GM18873 (cell line): Measurements from ENCODE around the gene CMIP.
"Not testable (repeated sequence)": the region's sequence is repeated elsewhere in the genome, so short reads cannot be mapped to it uniquely, and the experiment has no call there.

ENCODE experiments used
- ATAC-seq: cut with Tn5 transposase; IDR thresholded peaks from one replicate; pipeline ENCODE4 v1.9.1; 2021; ENCODE audit warnings: mild to moderate bottlenecking, moderate library complexity, moderate number of reproducible peaks; ENCODE audit not compliant: unreplicated experiment, low FRiP score

CMIP gene

GRCh38 chr16:81688839-81689238 lies 244.2 kb downstream of the CMIP start:
- ATAC-seq: not testable (repeated sequence)

DNA sequence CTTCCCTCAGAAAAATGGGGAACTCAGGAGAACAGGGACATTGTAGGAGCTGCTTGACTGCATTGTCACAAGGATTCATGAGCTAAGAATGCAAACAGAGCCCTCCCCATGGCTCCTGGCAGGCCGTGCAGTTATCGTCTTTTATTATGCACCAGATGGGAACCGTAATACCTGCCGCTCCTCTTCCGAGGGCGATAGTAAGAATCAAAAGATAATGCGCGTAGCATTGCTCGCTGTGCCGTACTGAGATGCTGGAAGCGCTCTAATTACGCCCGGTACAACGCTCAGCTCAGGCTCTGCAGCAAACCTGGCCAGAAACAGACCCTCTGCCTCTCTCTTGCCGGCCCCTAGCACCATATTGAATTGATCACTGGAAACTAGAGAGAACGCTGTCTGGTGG lies 247.4 kb downstream of the CMIP start:
- no peak for ATAC-seq

DNA sequence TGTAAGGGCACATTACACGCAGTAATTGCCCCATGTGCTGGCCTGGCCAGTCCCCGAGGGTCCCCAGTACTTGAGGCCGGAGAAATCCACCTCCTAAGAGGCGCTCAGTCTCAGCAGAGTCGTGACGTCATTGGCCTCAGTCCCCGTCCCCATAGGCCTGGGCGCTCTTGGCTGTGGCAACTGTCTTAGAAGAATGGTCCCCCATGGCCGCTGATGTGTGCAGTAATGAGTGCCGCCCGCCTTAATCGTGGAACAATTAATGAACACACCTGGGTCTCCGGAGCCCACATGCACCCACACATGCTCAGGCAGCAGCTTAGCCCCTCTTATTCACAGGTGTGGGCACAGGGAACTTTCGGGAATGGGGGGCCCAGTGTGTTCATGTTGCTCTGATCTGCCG lies 248.0 kb downstream of the CMIP start:
- ATAC-seq: no peak

DNA sequence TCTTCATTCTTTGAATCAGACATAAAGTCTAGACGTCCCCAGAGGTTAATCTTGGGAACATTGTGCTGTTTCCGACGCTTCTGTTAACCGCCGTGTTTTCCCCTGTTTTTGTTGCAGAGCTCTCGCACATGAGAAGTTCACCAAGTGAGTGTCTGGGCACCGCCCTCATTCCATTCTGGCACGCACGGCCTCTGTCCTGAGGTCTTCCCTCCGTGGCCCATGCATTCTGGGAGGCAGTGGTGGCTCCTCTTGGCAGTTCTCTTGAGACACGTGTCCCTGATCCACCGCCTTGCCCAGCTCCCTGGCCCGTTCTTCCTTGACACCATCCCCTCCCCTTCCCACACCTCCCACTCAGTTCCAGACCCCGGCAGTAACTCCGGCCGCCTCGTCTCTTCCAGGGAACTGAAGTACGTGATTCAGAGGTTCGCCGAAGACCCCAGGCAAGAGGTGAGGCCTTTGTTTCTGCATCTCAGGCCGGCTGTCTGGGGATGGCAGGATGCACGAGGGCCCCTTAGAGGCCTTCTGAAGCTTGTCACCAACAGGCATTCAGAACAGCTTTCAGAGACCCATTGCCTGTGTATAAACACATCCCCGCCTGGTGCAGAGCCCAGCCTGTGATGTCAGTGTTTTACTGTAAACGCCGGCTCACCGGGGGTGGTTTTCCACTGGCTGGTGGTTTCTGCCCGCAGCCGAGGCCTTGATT lies 248.6 kb downstream of the CMIP start:
- no peak for ATAC-seq

DNA sequence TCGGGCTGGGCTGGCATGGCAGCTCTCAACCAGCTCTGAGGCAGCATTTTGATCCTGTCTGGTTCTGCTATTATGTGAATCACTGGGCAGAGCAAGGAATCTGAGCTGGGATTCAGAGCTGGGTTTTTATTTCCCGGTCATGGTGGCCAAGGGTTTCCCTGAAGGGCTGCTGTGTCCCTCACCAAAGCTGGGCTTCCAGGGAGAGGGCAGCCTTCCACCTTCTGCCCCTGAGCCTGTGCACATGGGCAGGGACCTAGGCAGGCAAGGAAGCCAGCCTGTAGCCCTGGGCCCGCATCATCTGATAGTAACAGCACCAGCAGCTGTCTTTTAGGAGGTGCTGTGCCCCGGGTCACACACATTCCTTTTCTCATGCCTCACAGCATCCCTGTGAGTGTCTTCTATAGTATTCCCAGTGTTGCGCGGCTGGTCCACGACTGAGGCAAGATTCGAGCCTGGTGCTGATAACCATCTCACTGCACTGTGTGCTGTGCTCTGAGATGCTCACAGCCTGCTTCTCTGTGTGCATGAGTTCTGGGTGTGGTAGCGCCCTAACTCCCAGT lies 249.2 kb downstream of the CMIP start:
- ATAC-seq: no peak

- no peak for ATAC-seq
Observed at GRCh38 chr16:81694494-81695280, 250.1 kb downstream of the CMIP start.

DNA sequence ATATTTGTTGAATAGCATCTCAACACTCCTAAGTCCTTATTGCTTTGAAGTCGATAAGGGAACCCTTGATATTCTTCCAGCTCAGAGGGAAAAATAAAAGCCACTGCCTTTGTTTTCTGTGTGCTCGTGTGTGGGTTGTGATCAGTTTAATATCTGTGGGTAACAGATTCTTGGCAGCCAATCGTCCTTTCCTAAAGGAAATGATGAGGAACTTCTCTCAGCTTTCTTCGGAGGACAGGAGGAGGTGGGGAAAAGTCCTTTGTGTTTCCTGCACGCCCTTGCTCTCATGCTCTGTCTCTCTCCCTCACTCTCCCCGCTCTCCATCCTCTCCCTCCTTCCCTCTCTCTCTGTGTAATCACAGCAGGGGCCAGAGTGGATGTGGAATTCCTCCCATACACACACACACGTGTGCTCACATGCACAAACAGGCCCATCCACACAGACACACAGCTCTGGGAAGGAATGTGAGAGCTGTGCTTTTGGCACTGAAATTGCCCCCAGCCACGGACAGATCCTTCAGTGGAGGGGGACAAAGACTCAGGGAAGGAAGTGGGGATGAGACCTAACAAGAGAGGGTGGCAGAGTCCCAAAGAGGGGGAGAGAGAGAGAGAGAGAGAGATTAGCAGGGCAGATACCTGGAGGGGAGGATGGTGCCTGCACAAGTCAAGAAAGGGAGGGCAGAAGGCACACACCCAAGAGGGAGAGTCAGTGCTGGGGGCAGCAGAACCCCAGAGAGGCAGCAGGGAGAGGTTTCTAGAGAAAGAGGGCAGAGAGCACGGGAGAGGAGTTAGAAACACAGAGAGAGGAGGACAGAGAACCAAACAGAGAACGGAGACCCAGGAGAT lies 250.9 kb downstream of the CMIP start:
- no peak for ATAC-seq

DNA sequence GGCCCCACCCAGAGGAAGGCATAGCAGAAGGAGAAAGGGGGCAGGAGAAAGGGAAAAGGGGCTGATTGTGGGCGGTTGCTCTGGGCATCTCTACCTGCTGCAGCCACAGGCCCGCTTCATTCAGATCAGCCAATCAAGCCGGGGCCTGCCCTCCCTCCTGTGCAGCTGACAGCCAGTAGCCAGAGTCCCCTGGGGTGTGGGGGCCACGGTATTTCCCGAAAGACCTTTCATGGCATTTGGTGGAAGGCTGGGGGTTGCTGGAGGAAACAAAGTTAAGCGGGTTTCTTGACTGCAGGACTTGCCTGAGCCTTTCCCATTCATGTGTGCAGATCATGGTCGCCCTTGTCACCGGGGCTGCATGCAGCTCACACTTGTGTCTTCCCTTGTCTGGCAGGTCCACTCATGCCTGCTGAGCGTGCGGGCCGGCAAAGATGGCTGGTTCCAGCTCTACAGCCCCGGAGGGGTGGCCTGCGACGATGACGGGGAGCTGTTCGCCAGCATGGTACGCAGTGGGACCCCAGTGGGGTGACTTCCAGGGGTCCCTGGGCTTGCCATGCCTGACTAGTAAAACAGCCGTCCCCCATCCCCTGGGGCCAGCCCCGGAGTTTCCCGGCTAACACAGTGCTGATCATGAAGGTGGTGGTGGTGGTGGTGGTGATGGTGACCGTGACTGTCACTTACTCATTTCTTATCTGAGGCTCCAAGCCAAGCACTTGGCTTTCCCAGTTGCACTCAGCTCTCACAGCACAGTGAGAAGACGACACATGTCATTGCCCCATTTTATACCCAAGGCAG lies 251.8 kb downstream of the CMIP start:
- ATAC-seq: no peak

- no peak for ATAC-seq
Observed at GRCh38 chr16:81696961-81697615, 252.5 kb downstream of the CMIP start.

DNA sequence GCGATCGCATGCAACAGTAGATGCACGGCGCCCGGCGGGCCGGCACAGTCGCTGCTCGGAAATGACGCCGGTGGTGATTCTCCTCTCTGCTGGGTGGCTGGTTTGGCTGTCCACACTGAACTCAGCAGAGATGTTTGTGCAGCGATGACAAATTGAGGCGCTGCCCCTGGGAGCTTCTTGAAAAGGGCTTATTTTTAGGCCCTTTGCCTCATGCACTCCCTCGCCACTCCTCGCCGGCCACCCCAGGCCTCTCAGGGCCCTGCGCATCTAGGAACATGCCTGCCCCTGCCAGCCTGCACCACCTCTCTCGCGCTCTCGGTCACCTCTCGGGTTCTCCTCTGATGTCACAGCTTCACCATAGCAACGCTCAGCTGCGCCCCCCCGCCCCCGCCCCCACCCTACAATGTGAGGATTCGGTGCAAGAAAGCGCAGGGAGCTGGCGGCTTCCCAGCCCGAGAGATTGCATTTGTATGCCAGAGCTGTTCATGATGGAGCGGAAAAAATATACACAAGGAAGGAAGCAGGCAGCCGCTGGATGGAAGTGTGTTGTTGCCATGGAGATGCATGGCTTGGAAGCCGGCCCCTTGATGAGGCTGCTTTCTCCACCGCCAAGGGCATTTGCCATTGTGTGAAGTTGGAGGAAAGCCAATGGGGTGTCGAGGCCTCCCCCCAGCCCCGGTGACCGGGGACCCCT lies 253.2 kb downstream of the CMIP start:
- ATAC-seq: no peak

DNA sequence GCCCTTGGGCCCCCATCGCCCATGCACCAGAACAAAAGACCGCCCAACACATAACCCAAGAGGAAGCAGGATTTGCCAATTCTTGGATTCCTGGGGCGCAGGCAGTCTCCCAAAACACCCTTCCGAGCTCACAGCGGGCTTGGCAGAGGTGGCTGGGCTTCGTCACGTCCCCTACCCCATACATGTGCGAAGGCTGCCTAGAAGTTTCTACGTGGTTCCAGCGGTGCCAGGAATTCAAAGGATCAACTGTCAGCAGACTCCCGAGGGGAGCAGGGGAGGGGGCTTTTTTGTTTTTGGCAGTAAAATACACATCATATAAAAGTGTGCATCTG lies 253.7 kb downstream of the CMIP start:
- ATAC-seq: no peak

- no peak for ATAC-seq
Observed at GRCh38 chr16:81699596-81699995, 255.0 kb downstream of the CMIP start.

GRCh38 chr16:81700071-81700779 lies 255.6 kb downstream of the CMIP start:
- ATAC-seq: no peak

DNA sequence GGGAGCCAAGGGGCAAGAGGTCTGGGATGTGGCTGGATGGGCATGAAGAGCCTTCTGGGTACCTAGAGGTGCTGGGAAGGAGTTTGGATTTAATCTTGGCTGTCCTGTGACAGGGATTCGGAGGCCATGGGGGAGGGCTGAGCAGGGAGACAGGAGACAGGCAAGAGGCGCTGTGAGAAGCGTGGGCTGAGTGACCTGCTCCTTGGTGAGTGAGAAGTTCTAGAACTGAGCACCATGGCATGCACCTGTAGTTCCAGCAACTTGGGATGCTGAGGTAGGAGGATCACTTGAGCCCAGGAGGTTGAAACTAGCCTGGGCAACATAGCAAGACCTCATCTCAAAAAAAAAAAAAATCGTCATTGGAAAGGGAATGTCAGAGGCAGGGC lies 256.2 kb downstream of the CMIP start:
- no peak for ATAC-seq

- ATAC-seq: no peak
Observed at GRCh38 chr16:81701296-81701970, 256.8 kb downstream of the CMIP start.

DNA sequence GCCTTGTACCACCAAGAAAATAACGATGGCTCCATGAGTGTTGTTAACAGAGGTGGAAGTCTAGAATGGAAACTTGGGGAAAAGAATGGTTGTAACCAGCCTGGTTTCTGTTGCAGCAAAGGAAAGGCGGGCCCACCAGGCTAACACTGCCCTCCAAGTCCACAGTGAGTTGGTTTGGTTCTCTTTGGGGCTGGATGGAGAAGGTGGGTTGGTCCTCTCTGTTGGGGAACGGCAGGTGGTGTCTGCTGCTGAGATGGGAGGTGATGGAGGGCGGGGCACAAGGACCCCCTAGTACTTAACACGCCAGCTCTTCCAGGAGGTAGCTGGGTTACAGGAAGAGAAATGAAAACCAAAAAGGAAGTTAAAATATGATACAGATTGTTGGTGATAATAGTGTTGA lies 257.9 kb downstream of the CMIP start:
- no peak for ATAC-seq

GRCh38 chr16:81703177-81704155 lies 258.9 kb downstream of the CMIP start:
- ATAC-seq: no peak
